ENCODE data around the gene CABP4. TPM values are rescaled to one million over a fixed set of nuclear protein-coding genes. Genes with fewer than 3 reads are reported as not detected.
"Not testable (repeated sequence)": the region's sequence is repeated elsewhere in the genome, so short reads cannot be mapped to it uniquely, and the experiment has no call there.

Gene CABP4
- total RNA-seq, 1 donor, result not detected

GRCh38 chr11:67463186-67463585 lies 8.0 kb downstream of the CABP4 start:
- H3K4me3 ChIP-seq (ENCODE audit: low read depth, low read length), result no peak overlapping the region
- TF ChIP-seq CTCF (IDR thresholded peaks at IDR 0.05; ENCODE audit: insufficient read depth, low read depth, low read length), result no peak
- no peak for DNase-seq (ENCODE audit: low read depth)

- TF ChIP-seq CTCF (IDR thresholded peaks at IDR 0.05; ENCODE audit: insufficient read depth, low read depth, low read length), result no peak
- peak overlapping the region; percentile 50 for H3K4me3 ChIP-seq (ENCODE audit: low read depth, low read length)
- DNase-seq (ENCODE audit: low read depth), result peak; percentile 35
Measured at GRCh38 chr11:67463680-67464410, 8.7 kb downstream of the CABP4 start.

- DNase-seq (ENCODE audit: low read depth), result peak; percentile 61
- TF ChIP-seq CTCF (IDR thresholded peaks at IDR 0.05; ENCODE audit: insufficient read depth, low read depth, low read length), result no peak
- H3K4me3 ChIP-seq (ENCODE audit: low read depth, low read length), result peak overlapping the region; percentile 65
Measured at GRCh38 chr11:67464411-67465188, 9.4 kb downstream of the CABP4 start.

- peak overlapping the region; percentile 65 for H3K4me3 ChIP-seq (ENCODE audit: low read depth, low read length)
- no peak for DNase-seq (ENCODE audit: low read depth)
Measured at GRCh38 chr11:67465189-67465510, 10.0 kb downstream of the CABP4 start.

GRCh38 chr11:67465530-67465929 lies 10.4 kb downstream of the CABP4 start:
- not testable (repeated sequence) for H3K4me3 ChIP-seq (ENCODE audit: low read depth, low read length); DNase-seq (ENCODE audit: low read depth)

More at GRCh38 chr11:67465189-67465510, 10.0 kb downstream of the CABP4 start:
- no peak for TF ChIP-seq CTCF (IDR thresholded peaks at IDR 0.05; ENCODE audit: insufficient read depth, low read depth, low read length)

- no peak for DNase-seq (ENCODE audit: low read depth)
- H3K4me3 ChIP-seq (ENCODE audit: low read depth, low read length), result no peak overlapping the region
- no peak for TF ChIP-seq CTCF (IDR thresholded peaks at IDR 0.05; ENCODE audit: insufficient read depth, low read depth, low read length)
Measured at GRCh38 chr11:67466367-67466766, 11.2 kb downstream of the CABP4 start.

GRCh38 chr11:67466962-67467771 lies 12.0 kb downstream of the CABP4 start:
- no peak overlapping the region for H3K4me3 ChIP-seq (ENCODE audit: low read depth, low read length)
- DNase-seq (ENCODE audit: low read depth), result no peak
- no peak for TF ChIP-seq CTCF (IDR thresholded peaks at IDR 0.05; ENCODE audit: insufficient read depth, low read depth, low read length)

Measured in fibroblast of villous mesenchyme (primary cell).